ENCODE results near the gene KIRREL1. TPM values are rescaled to one million over a fixed set of nuclear protein-coding genes. Genes with fewer than 3 reads are reported as not detected.

Gene KIRREL1
- total RNA-seq, 1 donor from 2014 or later: 166 TPM

- H3K4me1 Mint-ChIP-seq (ENCODE audit: low read depth): peaks cover 4% of the 10 kb centered on the region
- DNase-seq (ENCODE audit: low spot score): no peak
- TF ChIP-seq CTCF (IDR thresholded peaks at IDR 0.05): no peak
- no peaks in the 10 kb centered on the region for H3K27me3 Mint-ChIP-seq (ENCODE audit: low read depth)
- H3K36me3 Mint-ChIP-seq (ENCODE audit: low read depth): peaks cover 3% of the 10 kb centered on the region
- H3K4me3 Mint-ChIP-seq (ENCODE audit: unreplicated experiment): no peak overlapping the region
- no peak overlapping the region for H3K27ac Mint-ChIP-seq (ENCODE audit: unreplicated experiment)
- no peaks in the 10 kb centered on the region for H3K9me3 Mint-ChIP-seq (ENCODE audit: low read depth)
Measured at GRCh38 chr1:158102881-158103674, 109.6 kb downstream of the KIRREL1 start.

- no peak for TF ChIP-seq CTCF (IDR thresholded peaks at IDR 0.05)
- Mint-ChIP-seq H3K27me3 (ENCODE audit: low read depth) (no peaks in the 10 kb centered on the region), H3K4me3 (ENCODE audit: unreplicated experiment) (no peak overlapping the region), H3K27ac (ENCODE audit: unreplicated experiment) (no peak overlapping the region), H3K36me3 (ENCODE audit: low read depth) (no peaks in the 10 kb centered on the region), H3K9me3 (ENCODE audit: low read depth) (peaks cover 5% of the 10 kb centered on the region), H3K4me1 (ENCODE audit: low read depth) (peaks cover 4% of the 10 kb centered on the region)
- DNase-seq (ENCODE audit: low spot score): no peak
Measured at GRCh38 chr1:158103861-158104522, 110.5 kb downstream of the KIRREL1 start.

GRCh38 chr1:158104891-158105290 lies 111.4 kb downstream of the KIRREL1 start:
- TF ChIP-seq CTCF (IDR thresholded peaks at IDR 0.05): no peak
- Mint-ChIP-seq H3K27me3 (ENCODE audit: low read depth) (no peaks in the 10 kb centered on the region), H3K36me3 (ENCODE audit: low read depth) (no peaks in the 10 kb centered on the region), H3K27ac (ENCODE audit: unreplicated experiment) (no peak overlapping the region), H3K9me3 (ENCODE audit: low read depth) (peaks cover 9% of the 10 kb centered on the region), H3K4me1 (ENCODE audit: low read depth) (peaks cover 4% of the 10 kb centered on the region), H3K4me3 (ENCODE audit: unreplicated experiment) (no peak overlapping the region)
- DNase-seq (ENCODE audit: low spot score): no peak

- Mint-ChIP-seq H3K27ac (ENCODE audit: unreplicated experiment) (no peak overlapping the region), H3K9me3 (ENCODE audit: low read depth) (peaks cover 9% of the 10 kb centered on the region), H3K4me1 (ENCODE audit: low read depth) (peaks cover 4% of the 10 kb centered on the region), H3K4me3 (ENCODE audit: unreplicated experiment) (no peak overlapping the region), H3K36me3 (ENCODE audit: low read depth) (no peaks in the 10 kb centered on the region), H3K27me3 (ENCODE audit: low read depth) (peaks cover 2% of the 10 kb centered on the region)
- TF ChIP-seq CTCF (IDR thresholded peaks at IDR 0.05): no peak
- DNase-seq (ENCODE audit: low spot score): no peak
Measured at GRCh38 chr1:158105352-158106095, 112.1 kb downstream of the KIRREL1 start.

GRCh38 chr1:158107916-158108315 lies 114.5 kb downstream of the KIRREL1 start:
- Mint-ChIP-seq H3K36me3 (ENCODE audit: low read depth) (no peaks in the 10 kb centered on the region), H3K4me1 (ENCODE audit: low read depth) (peaks cover 2% of the 10 kb centered on the region), H3K27me3 (ENCODE audit: low read depth) (peaks cover 4% of the 10 kb centered on the region), H3K9me3 (ENCODE audit: low read depth) (peaks cover 9% of the 10 kb centered on the region), H3K27ac (ENCODE audit: unreplicated experiment) (no peak overlapping the region), H3K4me3 (ENCODE audit: unreplicated experiment) (no peak overlapping the region)
- DNase-seq (ENCODE audit: low spot score): no peak
- no peak for TF ChIP-seq CTCF (IDR thresholded peaks at IDR 0.05)
